GM08714 (cell line): Measurements from ENCODE around the gene NPIPA5.
"Not testable (repeated sequence)": the region's sequence is repeated elsewhere in the genome, so short reads cannot be mapped to it uniquely, and the experiment has no call there.

Experiments used
- H3K4me3 ChIP-seq: fragments of 200-500 bp; sonication (Bioruptor generic); 2 replicates; pipeline ENCODE4 v1.5.1; 2014; ENCODE audit warnings: mild to moderate bottlenecking, low read length, inconsistent platforms
- ZNF274 ChIP-seq: IDR thresholded peaks from 2 replicates; pipeline ENCODE4 v1.6.1; 2012; ENCODE audit warnings: mild to moderate bottlenecking, low read depth, low read length

The NPIPA5 gene

DNA sequence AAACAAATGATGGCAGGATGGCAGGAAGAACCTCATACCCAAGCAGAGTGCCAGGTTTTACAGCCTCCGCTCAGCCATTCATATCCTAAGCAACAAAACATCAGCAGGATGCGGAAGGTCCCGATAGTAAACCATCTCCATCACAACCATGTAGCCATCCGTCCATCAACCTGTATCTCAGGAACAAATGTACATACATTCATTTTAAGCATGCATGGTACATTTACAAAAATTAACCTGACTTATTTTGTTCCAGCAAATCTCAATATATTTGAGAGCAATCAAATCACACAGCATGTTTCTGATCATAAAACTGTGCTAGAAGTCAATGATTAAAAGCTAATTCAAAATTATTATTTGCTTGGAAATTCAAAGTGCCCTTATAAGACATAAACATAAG lies at the start of gene NPIPA5:
TSS of gene NPIPA5 (minus strand) at position 101 of the 400 bp plus-strand sequence. CDS start at position 101, 0 bp downstream.
- not testable (repeated sequence) for H3K4me3 ChIP-seq

DNA sequence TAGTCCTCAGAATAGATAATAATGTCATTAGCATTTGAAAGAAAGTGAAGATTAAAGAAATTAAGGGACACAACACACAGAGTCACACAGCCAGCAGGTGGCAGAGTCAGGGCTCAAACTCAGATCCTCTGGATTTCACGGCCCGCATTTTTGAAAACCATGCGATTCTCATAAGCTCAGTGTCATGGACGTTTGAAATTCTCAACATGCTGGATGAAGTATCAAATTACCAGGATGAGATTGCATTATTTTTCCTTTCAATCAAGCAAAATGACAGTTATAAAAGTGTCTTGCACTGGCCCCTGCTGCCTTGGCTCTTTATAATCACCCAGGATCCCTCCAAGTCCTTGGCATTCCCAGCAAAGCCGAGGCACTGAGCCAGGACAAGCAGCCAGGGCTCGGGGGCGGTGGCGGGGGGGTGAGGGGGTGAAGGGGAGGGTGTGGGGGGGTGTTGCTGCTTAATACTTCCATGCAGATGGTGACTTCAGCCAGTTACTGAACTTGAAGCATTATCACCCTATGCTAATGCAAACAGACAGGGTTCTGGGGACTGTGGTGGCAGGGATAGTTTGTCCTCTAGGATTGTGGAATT lies 49.6 kb upstream of the NPIPA5 start:
- no peak for TF ChIP-seq ZNF274

DNA sequence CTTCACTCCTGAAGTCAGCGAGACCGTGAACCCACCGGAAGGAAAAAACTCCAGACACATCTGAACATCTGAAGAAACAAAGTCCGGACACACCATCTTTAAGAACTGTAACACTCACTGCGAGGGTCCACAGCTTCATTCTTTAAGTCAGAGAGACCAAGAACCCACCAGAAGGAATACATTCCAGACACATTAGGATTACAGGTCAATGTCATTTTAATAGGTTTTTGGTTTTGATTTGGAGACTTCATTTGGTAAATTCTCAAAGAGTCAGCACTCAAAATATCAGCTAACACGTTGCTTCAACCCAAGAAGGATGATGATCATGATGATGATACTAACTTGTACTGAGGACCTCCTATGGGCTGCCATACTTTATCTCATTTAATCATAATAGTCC lies 48.7 kb upstream of the NPIPA5 start:
- TF ChIP-seq ZNF274, result no peak
- H3K4me3 ChIP-seq, result no peak overlapping the region

More for the DNA sequence above, 49.6 kb upstream of the NPIPA5 start:
- H3K4me3 ChIP-seq, result no peak overlapping the region

DNA sequence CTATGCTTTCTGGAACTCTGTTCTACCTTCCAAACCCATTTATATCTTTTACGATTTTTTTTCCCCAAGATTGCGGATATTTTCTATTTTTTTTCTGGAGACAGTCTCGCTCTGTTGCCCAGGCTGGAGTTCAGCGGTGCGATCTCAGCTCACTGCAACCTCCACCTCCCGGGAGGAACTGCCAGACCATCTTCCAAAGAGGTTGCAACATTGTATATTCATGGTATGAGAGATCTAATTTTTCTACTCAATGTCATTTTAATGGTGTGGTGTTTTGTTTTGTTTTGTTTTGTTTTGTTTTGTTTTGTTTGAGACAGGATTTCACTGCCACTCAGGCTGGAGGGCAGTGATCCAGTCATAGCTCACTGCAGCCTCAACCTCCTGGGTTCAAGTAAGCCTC lies 47.8 kb upstream of the NPIPA5 start:
- no peak overlapping the region for H3K4me3 ChIP-seq
- TF ChIP-seq ZNF274, result no peak

DNA sequence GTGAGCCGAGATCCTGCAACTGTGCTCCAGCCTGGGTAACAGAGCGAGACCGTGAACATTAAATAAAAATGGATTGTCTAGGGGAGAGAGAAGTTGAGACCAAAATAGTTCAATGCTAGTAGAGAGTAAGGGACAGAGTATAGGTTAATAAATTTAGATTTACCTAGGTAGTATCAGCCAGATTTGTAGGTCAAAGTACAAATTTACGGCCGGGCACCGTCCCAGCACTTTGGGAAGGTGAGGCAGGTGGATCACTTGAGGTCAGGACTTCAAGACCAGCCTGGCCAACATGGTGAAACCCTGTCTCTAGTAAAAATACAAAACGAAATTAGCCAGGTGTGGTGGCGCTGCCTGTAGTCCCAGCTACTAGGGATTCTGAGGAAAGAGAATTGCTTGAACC lies 44.1 kb upstream of the NPIPA5 start:
- TF ChIP-seq ZNF274, result no peak

DNA sequence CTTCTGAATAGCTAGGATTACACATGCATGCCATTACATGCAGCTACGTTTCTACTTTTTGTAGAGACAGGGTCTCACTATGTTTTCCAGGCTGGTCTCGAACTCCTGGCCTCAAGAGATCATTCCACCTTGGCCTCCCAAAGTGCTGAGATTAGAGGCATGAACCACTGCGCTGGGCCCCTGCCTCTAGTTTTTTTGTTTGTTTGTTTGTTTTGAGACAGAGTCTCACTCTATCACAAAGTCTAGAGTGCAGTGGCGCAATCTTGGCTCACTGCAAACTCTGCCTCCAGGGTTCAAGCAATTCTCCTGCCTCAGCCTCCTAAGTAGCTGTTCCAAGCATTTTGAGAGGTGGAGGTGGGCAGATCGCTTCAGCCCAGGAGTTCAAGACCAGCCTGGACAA lies 43.6 kb upstream of the NPIPA5 start:
- H3K4me3 ChIP-seq, result not testable (repeated sequence)

More for the DNA sequence above, 44.1 kb upstream of the NPIPA5 start:
- no peak overlapping the region for H3K4me3 ChIP-seq

DNA sequence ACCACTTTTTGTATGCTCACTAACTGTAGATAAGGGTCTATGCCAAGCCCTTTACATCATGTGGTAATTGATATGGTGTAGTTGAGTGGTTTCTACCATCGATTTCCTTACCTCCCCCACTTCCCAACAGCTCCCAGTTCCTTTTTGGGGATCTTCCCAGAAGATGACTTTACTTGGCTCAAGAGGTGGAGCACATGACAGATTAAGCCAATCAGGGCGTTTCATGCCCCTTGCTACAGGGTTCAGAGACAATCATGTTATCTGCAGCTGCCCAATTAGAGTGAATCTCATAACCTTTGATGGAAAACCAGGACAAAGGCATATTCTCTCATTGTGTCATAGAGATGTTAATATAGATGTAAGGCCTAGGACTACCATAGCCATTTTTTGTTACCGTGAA lies 40.1 kb upstream of the NPIPA5 start:
- H3K4me3 ChIP-seq, result no peak overlapping the region
- no peak for TF ChIP-seq ZNF274

DNA sequence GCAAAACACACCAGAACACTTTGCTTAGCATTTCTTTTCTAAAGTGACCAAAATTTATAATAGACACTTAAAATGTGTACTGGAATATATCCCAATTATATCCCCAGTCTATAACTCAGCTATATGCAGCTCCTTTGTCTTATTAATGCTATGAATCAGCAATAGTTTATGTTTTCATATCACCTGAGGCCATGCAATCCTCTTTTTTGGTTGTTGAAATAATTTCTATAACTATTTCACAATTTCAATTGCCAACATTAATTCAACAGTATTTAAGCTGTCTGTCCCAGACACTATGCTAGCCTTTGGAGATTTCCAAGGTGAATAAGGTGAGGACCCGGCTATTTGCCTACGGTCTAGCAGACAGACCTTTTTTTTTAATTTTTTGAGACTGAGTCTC lies 39.1 kb upstream of the NPIPA5 start:
- TF ChIP-seq ZNF274, result no peak
- no peak overlapping the region for H3K4me3 ChIP-seq

DNA sequence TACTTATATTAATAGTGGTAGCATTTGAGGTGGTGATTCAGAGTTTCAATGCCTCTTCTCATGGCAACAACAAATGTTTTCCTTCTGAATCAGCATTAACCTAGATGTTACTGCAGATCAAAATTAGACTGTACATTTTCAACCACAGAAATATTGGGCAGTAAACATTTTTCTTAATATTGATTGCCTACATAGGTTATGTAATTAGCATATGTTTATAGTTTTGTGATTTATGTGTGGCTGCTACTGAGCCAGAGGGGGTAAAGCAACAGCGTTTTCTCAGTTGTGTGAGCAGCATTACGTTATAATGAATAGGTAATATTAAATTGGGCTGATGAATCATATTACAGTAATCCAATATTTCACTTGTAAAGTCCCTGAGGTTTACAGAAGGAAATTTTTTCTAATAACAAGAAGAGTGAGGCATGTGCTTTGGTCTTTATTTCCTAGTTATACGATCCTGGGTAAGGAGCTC lies 37.5 kb upstream of the NPIPA5 start:
- H3K4me3 ChIP-seq, result no peak overlapping the region
- TF ChIP-seq ZNF274, result no peak

DNA sequence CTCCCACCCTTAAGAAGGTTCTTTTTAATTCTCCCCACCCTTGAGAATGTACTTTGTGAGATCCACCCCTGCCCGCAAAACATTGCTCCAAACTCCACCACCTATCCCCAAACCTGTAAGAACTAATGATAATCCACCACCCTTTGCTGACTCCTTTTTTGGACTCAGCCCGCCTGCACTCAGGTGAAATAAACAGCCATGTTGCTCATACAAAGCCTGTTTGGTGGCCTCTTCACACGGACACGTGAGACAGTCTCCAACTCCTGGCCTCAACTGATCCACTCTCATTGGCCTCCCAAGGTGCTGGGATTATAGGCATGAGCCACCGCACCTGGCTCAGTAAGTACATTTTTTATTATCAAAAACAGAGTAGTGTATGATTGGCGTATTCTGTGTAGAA lies 31.4 kb upstream of the NPIPA5 start:
- not testable (repeated sequence) for H3K4me3 ChIP-seq

DNA sequence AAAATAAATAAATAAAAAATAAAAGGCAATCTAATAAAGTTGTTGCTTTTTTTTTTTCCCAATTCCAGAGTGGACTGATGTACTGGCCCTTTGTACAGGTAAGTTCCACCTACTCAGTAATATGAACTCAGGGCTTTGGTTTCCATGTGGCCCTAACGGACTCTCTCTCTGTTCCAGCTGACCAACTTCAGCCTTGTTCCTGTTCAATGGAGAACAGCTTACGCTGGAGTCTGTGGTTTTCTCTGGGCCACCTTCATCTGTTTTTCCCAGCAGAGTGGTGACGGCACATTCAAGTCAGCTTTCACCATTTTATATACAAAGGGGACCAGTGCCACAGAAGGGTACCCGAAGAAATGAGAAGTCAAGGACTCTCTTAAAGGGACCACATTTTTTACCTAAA lies 29.7 kb upstream of the NPIPA5 start:
- H3K4me3 ChIP-seq, result not testable (repeated sequence)

DNA sequence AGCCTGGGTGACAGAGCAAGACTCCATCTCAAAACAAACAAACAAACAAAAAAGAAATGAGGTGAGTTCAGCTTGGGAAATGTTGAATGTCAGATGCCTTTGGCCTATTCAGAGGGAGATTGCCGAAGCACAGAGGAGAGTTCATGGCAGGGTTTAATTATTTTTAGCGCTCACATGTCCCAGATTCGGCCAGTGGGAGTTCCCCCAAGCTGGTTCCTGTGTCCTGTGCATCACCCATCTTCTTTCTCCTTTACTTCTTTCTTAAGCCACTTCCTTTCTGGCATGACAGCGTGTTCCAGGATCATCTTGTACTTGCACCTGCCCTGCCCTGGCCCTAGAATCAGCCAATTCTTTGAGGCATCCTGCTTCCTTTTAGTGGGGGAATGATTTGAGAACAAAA lies 26.7 kb upstream of the NPIPA5 start:
- TF ChIP-seq ZNF274, result no peak

DNA sequence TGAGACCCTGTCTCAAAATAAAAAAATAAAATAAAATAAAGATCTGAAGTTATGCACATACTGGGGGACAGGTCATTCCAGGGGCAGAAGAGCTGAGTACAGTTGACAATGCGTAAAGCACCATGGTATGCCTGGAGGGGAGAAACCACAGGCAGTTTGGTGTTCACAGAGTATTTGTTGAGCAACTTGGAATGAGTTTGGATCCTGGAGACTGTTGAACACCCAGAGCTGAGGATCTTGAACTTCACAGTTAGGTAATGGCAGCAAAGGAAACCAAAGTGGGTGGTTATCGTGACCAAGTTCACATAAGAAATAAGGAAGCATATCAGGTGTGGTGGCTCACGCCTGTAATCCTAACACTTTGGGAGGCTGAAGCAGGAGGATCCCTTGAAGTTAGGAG lies 26.0 kb upstream of the NPIPA5 start:
- H3K4me3 ChIP-seq, result not testable (repeated sequence)

More for the DNA sequence above, 26.7 kb upstream of the NPIPA5 start:
- H3K4me3 ChIP-seq, result no peak overlapping the region

DNA sequence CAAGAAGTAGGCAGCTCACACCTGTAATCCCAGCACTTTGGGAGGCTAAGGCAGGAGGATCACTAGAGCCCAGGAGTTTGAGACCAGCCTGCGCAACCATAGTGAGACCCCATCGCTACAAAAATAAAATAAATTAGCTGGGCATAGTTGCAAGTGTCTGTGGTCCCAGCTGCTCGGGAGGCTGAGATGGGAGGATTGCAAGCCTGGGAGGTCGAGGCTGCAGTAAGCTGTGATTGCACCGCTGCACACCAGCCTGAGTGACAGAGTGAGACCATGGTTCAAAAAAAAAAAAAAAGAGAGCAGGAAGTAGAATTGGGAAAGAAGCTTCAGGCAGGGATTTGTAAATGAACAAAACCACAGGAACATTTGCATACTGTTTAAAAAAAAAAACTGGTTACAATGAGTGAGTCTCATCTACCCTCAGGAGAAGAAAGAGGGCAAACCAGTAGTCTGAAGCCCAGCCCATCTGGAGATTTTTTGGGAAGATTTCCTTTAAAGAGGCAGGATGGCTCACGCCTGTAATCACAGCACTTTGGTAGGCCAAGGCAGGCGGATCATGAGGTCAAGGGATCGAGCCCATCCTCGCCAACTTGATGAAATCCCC lies 25.4 kb upstream of the NPIPA5 start:
- no peak for TF ChIP-seq ZNF274
- H3K4me3 ChIP-seq, result no peak overlapping the region

DNA sequence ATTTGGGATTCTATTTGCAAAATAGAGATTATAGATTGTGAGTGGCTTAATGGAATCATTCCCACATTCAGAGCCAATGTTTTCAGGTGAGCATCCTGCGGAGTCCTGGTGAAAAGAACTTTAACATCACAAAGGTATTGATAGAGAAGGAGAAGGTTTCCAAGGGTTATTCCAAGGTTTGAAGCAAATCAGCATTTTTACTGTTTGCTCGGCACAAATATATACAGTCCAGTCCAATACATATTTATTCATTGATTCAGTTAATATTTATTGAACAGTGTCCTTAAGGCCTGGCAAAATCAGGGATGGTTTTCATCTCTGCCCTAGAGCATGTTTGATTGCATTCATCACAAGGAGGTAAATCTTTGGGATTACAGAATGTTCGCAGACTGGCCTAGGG lies 23.9 kb upstream of the NPIPA5 start:
- TF ChIP-seq ZNF274, result no peak
- H3K4me3 ChIP-seq, result no peak overlapping the region

DNA sequence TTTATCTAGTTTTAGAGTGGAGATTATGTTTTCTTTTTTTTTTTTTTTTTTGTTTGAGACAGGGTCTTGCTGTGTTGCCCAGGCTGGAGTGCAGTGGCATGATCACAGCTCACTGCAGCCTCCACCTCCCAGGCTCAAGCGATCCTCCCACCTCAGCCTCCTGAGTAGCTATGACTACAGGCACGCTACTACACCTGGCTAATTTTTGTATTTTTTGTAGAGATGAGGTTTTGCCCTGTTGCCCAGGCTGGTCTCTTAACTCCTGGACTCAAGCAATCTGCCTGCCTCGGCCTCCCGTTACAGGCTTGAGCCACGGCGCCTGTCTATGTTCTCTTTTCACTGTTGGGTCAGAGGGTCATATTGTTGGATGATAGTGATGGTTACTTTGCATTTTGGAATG lies 22.2 kb upstream of the NPIPA5 start:
- H3K4me3 ChIP-seq, result not testable (repeated sequence)
